Uterus (tissue), 4 donors: Measurements from ENCODE around the gene PDZD8. TPM values are rescaled to one million over a fixed set of nuclear protein-coding genes. Genes with fewer than 3 reads are reported as not detected.

ENCODE experiments used
- DNase-seq, 2 donors: peaks; one replicate each; pipeline ENCODE4 v3.0.0-alpha.2; 2019 to 2020
- H3K27ac ChIP-seq, 2 donors: fragments of 200-600 bp; sonication (generic); 1 replicate in 1 of 2; 2 replicates in 1 of 2; pipeline ENCODE4 v1.5.1; 2016 to 2018
- H3K27me3 ChIP-seq, 2 donors: fragments of 200-600 bp; sonication (generic); one replicate each; pipeline ENCODE4 v1.5.1; 2018 to 2019; ENCODE audit warnings: control low read depth in 1 of 2
- H3K36me3 ChIP-seq, 2 donors: fragments of 200-600 bp; sonication (generic); one replicate each; pipeline ENCODE4 v1.5.1; 2019; ENCODE audit warnings: control low read depth in 1 of 2
- H3K4me1 ChIP-seq, 2 donors: fragments of 200-600 bp; sonication (generic); one replicate each; pipeline ENCODE4 v1.5.1; 2018 to 2019; ENCODE audit warnings: control low read depth in 1 of 2
- H3K4me3 ChIP-seq, 2 donors: fragments of 200-600 bp; sonication (generic); 1 replicate in 1 of 2; 2 replicates in 1 of 2; pipeline ENCODE4 v1.5.1; 2018 to 2019; ENCODE audit warnings: mild to moderate bottlenecking in 1 of 2
- H3K9me3 ChIP-seq, 2 donors: fragments of 200-600 bp; sonication (generic); one replicate each; pipeline ENCODE4 v1.5.1; 2019; ENCODE audit warnings: control low read depth in 1 of 2
- POLR2A ChIP-seq, 2 donors: fragments of 450-650 bp; IDR thresholded peaks; one replicate each; pipeline ENCODE4 v1.6.1; 2016; ENCODE audit warnings: antibody characterized with exemption in 2 of 2, mild to moderate bottlenecking in 1 of 2, moderate library complexity in 1 of 2
- intact Hi-C: fragments of 100-400 bp; cut with DNase I; formaldehyde crosslinking; loops from one replicate; pipeline ENCODE4 v1.15.1; 2023; ENCODE audit warnings: low total_unique reads
- total RNA-seq, 4 donors: library from RNA; depleted of rRNA in 3 of 4; stranded (reverse); fragments of >200 nt in 3 of 4; gene quantifications; one replicate each; pipeline versions ENCODE4 v1.1.0 to v1.2.4, GENCODE V29; 2014 to 2023
- TF ChIP-seq, protein P1 (sequence below), 4 experiments: fragments of 200-600 bp in 2 of 4; fragments of 450-650 bp in 2 of 4; sonication (generic) in 2 of 4; IDR thresholded peaks; one replicate each; pipeline ENCODE4 v1.5.1; 2016 to 2019; ENCODE audit warnings: antibody characterized with exemption in 4 of 4, mild to moderate bottlenecking in 2 of 4, moderate library complexity in 1 of 4
- donor health status: DM: yes; HTN: yes; CAD: no.

PDZD8 gene
- total RNA-seq, 4 donors from 2014 or later, result 13.8 to 44.1 (median 35.6) TPM

DNA sequence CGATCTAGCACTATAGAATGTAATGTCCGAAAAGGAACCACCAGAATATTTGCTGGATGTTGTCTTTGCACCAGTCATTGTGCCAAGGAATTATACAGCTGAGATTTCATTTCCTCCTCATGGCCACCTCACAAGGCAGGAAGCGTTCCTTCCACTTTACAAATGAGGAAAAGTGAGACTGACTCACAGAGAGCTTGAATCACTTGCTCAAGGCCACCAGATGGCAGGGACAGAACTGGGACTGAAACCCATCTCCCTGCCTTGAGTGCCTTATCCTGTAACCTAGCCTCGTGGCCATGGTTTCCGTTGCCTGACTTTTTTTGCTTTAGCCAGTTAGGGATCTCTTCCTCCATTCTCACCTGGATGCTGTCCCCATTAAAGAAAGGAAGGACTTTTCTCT, 44.7 kb upstream of the PDZD8 start:
- no peak for TF ChIP-seq POLR2A (IDR thresholded peaks at IDR 0.05)
- TF ChIP-seq, protein P1, sequence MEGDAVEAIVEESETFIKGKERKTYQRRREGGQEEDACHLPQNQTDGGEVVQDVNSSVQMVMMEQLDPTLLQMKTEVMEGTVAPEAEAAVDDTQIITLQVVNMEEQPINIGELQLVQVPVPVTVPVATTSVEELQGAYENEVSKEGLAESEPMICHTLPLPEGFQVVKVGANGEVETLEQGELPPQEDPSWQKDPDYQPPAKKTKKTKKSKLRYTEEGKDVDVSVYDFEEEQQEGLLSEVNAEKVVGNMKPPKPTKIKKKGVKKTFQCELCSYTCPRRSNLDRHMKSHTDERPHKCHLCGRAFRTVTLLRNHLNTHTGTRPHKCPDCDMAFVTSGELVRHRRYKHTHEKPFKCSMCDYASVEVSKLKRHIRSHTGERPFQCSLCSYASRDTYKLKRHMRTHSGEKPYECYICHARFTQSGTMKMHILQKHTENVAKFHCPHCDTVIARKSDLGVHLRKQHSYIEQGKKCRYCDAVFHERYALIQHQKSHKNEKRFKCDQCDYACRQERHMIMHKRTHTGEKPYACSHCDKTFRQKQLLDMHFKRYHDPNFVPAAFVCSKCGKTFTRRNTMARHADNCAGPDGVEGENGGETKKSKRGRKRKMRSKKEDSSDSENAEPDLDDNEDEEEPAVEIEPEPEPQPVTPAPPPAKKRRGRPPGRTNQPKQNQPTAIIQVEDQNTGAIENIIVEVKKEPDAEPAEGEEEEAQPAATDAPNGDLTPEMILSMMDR (IDR thresholded peaks at IDR 0.05), result no peak
- intact Hi-C loops, result no loop called here
- Histone ChIP-seq H3K9me3 (no peaks in the 10 kb centered on the region), H3K27ac (no peak overlapping the region), H3K4me1 (no peaks in the 10 kb centered on the region), H3K27me3 (no peaks in the 10 kb centered on the region), H3K4me3 (no peak overlapping the region), H3K36me3 (no peaks in the 10 kb centered on the region)
- no peak for DNase-seq

DNA sequence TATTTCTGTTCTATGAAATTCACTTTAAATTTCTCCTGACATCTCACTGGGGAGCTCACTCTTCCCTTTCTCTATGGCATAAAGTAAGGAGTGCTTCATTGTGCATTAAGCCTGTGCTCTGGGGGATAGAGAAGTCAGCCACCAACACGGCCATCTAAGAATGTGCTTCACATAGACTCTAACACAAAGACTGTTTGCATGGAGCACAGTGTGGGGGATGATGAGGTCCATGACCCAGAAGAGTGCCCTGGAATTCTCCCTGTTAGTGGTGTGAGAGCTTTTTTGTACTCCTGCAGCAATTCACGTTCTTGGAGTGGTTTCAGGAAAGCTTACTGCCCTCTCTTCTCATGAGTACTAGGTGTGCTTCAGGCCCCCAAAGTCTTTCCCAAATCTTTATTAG, 43.9 kb upstream of the PDZD8 start:
- intact Hi-C loops, result no loop called here
- TF ChIP-seq POLR2A (IDR thresholded peaks at IDR 0.05), result no peak
- TF ChIP-seq, protein P1 (IDR thresholded peaks at IDR 0.05), result no peak
- Histone ChIP-seq H3K9me3 (no peaks in the 10 kb centered on the region), H3K4me3 (no peak overlapping the region), H3K4me1 (no peaks in the 10 kb centered on the region), H3K27me3 (no peaks in the 10 kb centered on the region), H3K27ac (no peak overlapping the region), H3K36me3 (no peaks in the 10 kb centered on the region)
- no peak for DNase-seq

DNA sequence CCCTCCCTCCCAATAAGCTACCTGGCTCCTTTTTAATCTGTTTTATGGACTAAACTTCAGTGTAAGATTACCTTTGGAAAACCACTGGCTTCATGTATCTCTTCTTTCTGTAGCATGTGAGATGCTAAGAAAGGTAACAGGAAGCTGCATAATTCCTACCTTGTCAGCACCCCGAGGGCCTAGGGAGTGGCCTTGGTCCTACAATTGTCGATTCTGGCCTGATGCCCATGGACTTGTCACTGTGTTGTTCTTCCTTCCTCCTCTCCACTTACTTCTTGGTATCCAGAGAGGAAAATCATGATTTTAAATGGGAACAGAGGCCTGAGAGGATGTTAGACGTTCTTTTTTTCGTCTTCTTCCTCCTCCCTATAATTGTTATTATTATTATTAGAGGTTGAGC, 42.9 kb upstream of the PDZD8 start:
- intact Hi-C loops, result no loop called here
- Histone ChIP-seq H3K4me1 (no peaks in the 10 kb centered on the region), H3K4me3 (no peak overlapping the region), H3K36me3 (no peaks in the 10 kb centered on the region), H3K9me3 (no peaks in the 10 kb centered on the region), H3K27ac (no peak overlapping the region), H3K27me3 (no peaks in the 10 kb centered on the region)
- TF ChIP-seq POLR2A (IDR thresholded peaks at IDR 0.05), result no peak
- TF ChIP-seq, protein P1 (IDR thresholded peaks at IDR 0.05), result no peak
- no peak for DNase-seq

DNA sequence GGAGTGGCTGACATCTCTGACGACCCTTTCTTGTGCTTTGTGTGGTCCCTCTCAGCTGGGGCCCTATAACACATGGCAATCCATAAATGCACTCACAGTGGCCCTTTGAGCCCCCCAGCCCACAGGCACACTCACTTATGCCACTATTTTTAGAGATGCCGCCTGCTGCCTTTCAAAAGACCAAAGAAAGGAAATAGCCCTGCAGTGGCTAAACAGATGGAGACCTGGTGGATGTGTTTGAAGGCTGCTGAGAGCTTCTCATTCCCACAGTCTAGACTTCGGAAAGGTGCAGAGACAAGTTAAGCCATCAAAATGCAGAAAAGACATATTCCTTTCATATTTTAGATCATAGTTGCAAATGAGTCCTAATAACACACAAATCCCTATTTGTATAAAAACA, 42.0 kb upstream of the PDZD8 start:
- Histone ChIP-seq H3K27me3 (no peaks in the 10 kb centered on the region), H3K4me3 (no peak overlapping the region), H3K27ac (no peak overlapping the region), H3K36me3 (no peaks in the 10 kb centered on the region), H3K4me1 (no peaks in the 10 kb centered on the region), H3K9me3 (no peaks in the 10 kb centered on the region)
- TF ChIP-seq, protein P1 (IDR thresholded peaks at IDR 0.05), result no peak
- no peak for TF ChIP-seq POLR2A (IDR thresholded peaks at IDR 0.05)
- intact Hi-C loops, result no loop called here
- DNase-seq, result no peak

DNA sequence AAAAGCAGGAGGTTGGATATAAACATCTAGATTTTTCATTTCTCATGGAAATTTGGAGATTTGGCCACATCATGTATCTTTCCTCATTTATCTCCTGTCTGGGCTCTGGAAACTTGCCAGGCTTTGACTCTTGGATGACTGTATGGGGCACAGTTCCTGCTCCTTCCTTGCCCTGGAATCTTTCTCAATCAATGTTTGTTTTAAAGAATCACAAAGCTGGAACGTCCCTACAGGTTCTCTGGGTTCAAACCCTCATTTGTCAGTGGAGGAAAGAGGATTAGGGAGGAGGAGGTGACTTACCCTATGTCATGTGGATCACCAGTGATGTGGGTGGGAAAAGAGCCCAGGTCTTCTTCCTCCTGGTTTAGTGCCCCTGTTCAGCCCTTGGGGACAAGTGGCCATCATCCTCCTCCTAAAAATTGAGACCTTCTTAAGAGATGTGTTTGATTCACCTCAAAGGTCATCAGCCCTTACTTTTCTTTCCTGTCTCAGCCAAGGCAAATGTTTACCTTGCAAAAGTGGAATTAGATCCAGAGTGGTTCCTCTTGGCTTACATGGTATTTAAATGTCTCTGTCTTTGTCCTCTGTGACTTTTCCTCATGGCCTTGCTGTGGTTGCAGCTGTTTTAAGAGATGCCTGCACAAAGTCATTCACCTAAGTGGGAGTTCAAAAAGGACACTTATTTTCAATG, 38.8 kb upstream of the PDZD8 start:
- Histone ChIP-seq H3K27ac (no peak overlapping the region), H3K9me3 (no peaks in the 10 kb centered on the region), H3K4me3 (no peak overlapping the region), H3K4me1 (no peaks in the 10 kb centered on the region), H3K36me3 (no peaks in the 10 kb centered on the region), H3K27me3 (no peaks in the 10 kb centered on the region)
- no peak for TF ChIP-seq POLR2A (IDR thresholded peaks at IDR 0.05)
- TF ChIP-seq, protein P1 (IDR thresholded peaks at IDR 0.05), result no peak
- no peak for DNase-seq
- intact Hi-C loops, result no loop called here
